HCT116 (cell line): ENCODE results near the gene PTPN4. TPM values are rescaled to one million over a fixed set of nuclear protein-coding genes. Genes with fewer than 3 reads are reported as not detected.

ENCODE experiments used
- ATAC-seq: fragments of 200-7000 bp; cut with Tn5 transposase; 2 replicates; pipeline ENCODE4 v1.9.1; 2020; ENCODE audit warnings: mild to moderate bottlenecking, moderate library complexity
- BruUV-seq: library from RNA; stranded (reverse); fragments of 400-500 nt; replicated peaks from 2 replicates; lab custom pipeline; 2021; lab: Mats Ljungman, UMichigan
- CTCF ChIA-PET: fragments of 300-600 bp; sonication (Branson Sonifier 250); formaldehyde crosslinking; loops from one replicate; lab custom pipeline; 2021; ENCODE audit warnings: antibody characterized with exemption; lab: Charles Lee
- POLR2A ChIA-PET: fragments of 300-600, 350-600 bp; sonication (Branson Sonifier 250); formaldehyde crosslinking; loops from one replicate; lab custom pipeline; 2021; ENCODE audit warnings: antibody characterized with exemption; lab: Charles Lee
- RAD21 ChIA-PET, 2 experiments: fragments of 300-600 bp; sonication (Branson Sonifier 250); formaldehyde crosslinking; loops; one replicate each; lab custom pipeline; 2023; ENCODE audit warnings: low total read pairs in 2 of 2; ENCODE audit not compliant: uncharacterized antibody in 2 of 2, unreplicated experiment in 2 of 2, low non-redundant PET in 1 of 2; lab: Charles Lee
- DNase-seq: peaks from one replicate; pipeline ENCODE4 v3.0.0-alpha.2; 2010; ENCODE audit warnings: low read depth, low spot score
- H2AFZ ChIP-seq: fragments of 200-600 bp; shearing (Covaris generic), sonication (generic); 2 replicates; pipeline ENCODE4 v1.6.1; 2017; ENCODE audit warnings: low read depth, mixed run types, mixed read lengths, antibody characterized with exemption, low read length; ENCODE audit not compliant: poor library complexity, severe bottlenecking
- H3K27ac ChIP-seq: 2 replicates; pipeline ENCODE4 v1.5.1; 2012; ENCODE audit warnings: low read depth, low read length
- H3K27me3 ChIP-seq: fragments of 200-600 bp; sonication (generic); 2 replicates; pipeline ENCODE4 v1.6.1; 2016; ENCODE audit warnings: mixed run types, low read length, mixed read lengths; ENCODE audit not compliant: insufficient read depth
- H3K36me3 ChIP-seq, 2 experiments: fragments of 200-500 bp in 1 of 2; fragments of 200-600 bp in 1 of 2; sonication (Bioruptor generic) in 1 of 2; sonication (generic) in 1 of 2; 2 replicates each; pipeline versions ENCODE4 v1.5.1 to v1.6.1; 2014 to 2016; ENCODE audit warnings: low read length in 2 of 2, inconsistent platforms in 1 of 2, mixed read lengths in 1 of 2, mixed run types in 1 of 2; ENCODE audit not compliant: insufficient read depth in 2 of 2, control insufficient read depth in 1 of 2
- H3K4me1 ChIP-seq, 2 experiments: fragments of 200-600 bp in 1 of 2; sonication (generic) in 1 of 2; 2 replicates each; pipeline versions ENCODE4 v1.5.1 to v1.6.1; 2012 to 2017; ENCODE audit warnings: low read length in 2 of 2, inconsistent platforms in 1 of 2, mild to moderate bottlenecking in 1 of 2, mixed read lengths in 1 of 2, mixed run types in 1 of 2, moderate library complexity in 1 of 2; ENCODE audit not compliant: insufficient read depth in 2 of 2, control insufficient read depth in 1 of 2
- H3K4me2 ChIP-seq: fragments of 200-600 bp; sonication (generic); 2 replicates; pipeline ENCODE4 v1.6.1; 2017; ENCODE audit warnings: mixed run types, low read length, mixed read lengths
- H3K4me3 ChIP-seq, 2 experiments: fragments of 200-600 bp in 1 of 2; sonication (generic) in 1 of 2; replicated peaks in 1 of 2; 2 replicates each; pipeline ENCODE4 v1.5.1; 2011 to 2016; ENCODE audit warnings: low read length in 2 of 2, control low read depth in 1 of 2, low read depth in 1 of 2, mild to moderate bottlenecking in 1 of 2, mixed read lengths in 1 of 2, mixed run types in 1 of 2
- H3K79me2 ChIP-seq: fragments of 200-600 bp; sonication (generic); 2 replicates; pipeline ENCODE4 v1.6.1; 2017; ENCODE audit warnings: mild to moderate bottlenecking, mixed run types, low read length, moderate library complexity, mixed read lengths; ENCODE audit not compliant: insufficient read depth
- H3K9ac ChIP-seq: fragments of 200-600 bp; sonication (generic); 2 replicates; pipeline ENCODE4 v1.6.1; 2016; ENCODE audit warnings: low read length, mixed read lengths
- H3K9me2 ChIP-seq: fragments of 200-600 bp; sonication (generic), shearing (Covaris generic); 2 replicates; pipeline ENCODE4 v1.6.1; 2017; ENCODE audit warnings: mixed run types, mild to moderate bottlenecking, moderate library complexity; ENCODE audit not compliant: insufficient read depth
- H3K9me3 ChIP-seq, 2 experiments: fragments of 200-500 bp in 1 of 2; fragments of 200-600 bp in 1 of 2; sonication (Bioruptor generic) in 1 of 2; sonication (generic) in 1 of 2; 2 replicates each; pipeline ENCODE4 v1.6.1; 2014 to 2017; ENCODE audit warnings: low read length in 2 of 2, mixed read lengths in 2 of 2, inconsistent platforms in 1 of 2, low read depth in 1 of 2, mild to moderate bottlenecking in 1 of 2, mixed run types in 1 of 2, moderate library complexity in 1 of 2; ENCODE audit not compliant: control insufficient read depth in 1 of 2, insufficient read depth in 1 of 2
- H4K20me1 ChIP-seq: fragments of 200-600 bp; sonication (generic), shearing (Covaris generic); 2 replicates; pipeline ENCODE4 v1.6.1; 2017; ENCODE audit warnings: mixed run types, mild to moderate bottlenecking, moderate library complexity; ENCODE audit not compliant: insufficient read depth
- CTCF ChIP-seq, 3 experiments: fragments of 200-600 bp in 1 of 3; sonication (generic) in 1 of 3; IDR thresholded peaks in 2 of 3; conservative IDR thresholded peaks in 1 of 3; 2 replicates each; pipeline ENCODE4 v1.5.1; 2012 to 2017; ENCODE audit warnings: low read depth in 2 of 3, low read length in 2 of 3, antibody characterized with exemption in 1 of 3, borderline replicate concordance in 1 of 3, control low read depth in 1 of 3, mild to moderate bottlenecking in 1 of 3, mixed read lengths in 1 of 3, mixed run types in 1 of 3, moderate library complexity in 1 of 3; ENCODE audit not compliant: insufficient read depth in 1 of 3
- ELF1 ChIP-seq: IDR thresholded peaks from 2 replicates; pipeline ENCODE4 v1.6.1; 2012; ENCODE audit warnings: low read depth, borderline replicate concordance
- EZH2 ChIP-seq: fragments of 200-600 bp; sonication (generic); IDR thresholded peaks from 2 replicates; pipeline ENCODE4 v1.6.1; 2017; ENCODE audit warnings: antibody characterized with exemption, mixed run types
- EZH2phosphoT487 ChIP-seq: fragments of 200-600 bp; IDR thresholded peaks from 2 replicates; pipeline ENCODE4 v1.6.1; 2018; ENCODE audit warnings: antibody characterized with exemption, borderline replicate concordance
- FOSL1 ChIP-seq: IDR thresholded peaks from 2 replicates; pipeline ENCODE4 v1.6.1; 2012; ENCODE audit warnings: low read depth
- JUND ChIP-seq: IDR thresholded peaks from 2 replicates; pipeline ENCODE4 v1.6.1; 2012
- MAX ChIP-seq: IDR thresholded peaks from 2 replicates; pipeline ENCODE4 v1.6.1; 2012
- POLR2A ChIP-seq: IDR thresholded peaks from 2 replicates; pipeline ENCODE4 v1.7.0; 2011; ENCODE audit warnings: borderline replicate concordance; ENCODE audit not compliant: insufficient read depth, insufficient read length; ENCODE audit errors: extremely low read depth
- REST ChIP-seq: IDR thresholded peaks from 2 replicates; pipeline ENCODE4 v1.6.1; 2012; ENCODE audit warnings: low read depth
- SIN3A ChIP-seq: IDR thresholded peaks from 2 replicates; pipeline ENCODE4 v1.6.1; 2012; ENCODE audit warnings: low read depth
- SP1 ChIP-seq: IDR thresholded peaks from 2 replicates; pipeline ENCODE4 v1.6.1; 2012; ENCODE audit warnings: low read depth
- SRF ChIP-seq: IDR thresholded peaks from 2 replicates; pipeline ENCODE4 v1.6.1; 2012; ENCODE audit warnings: low read depth
- ZBTB33 ChIP-seq: IDR thresholded peaks from 2 replicates; pipeline ENCODE4 v1.6.1; 2011; ENCODE audit warnings: mild to moderate bottlenecking, low read length, moderate library complexity; ENCODE audit not compliant: insufficient replicate concordance; ENCODE audit errors: extremely low read depth
- ZFX ChIP-seq: fragments of 450-650 bp; IDR thresholded peaks from 2 replicates; pipeline ENCODE4 v1.6.1; 2017
- ZNF274 ChIP-seq: fragments of 200-500 bp; sonication (Bioruptor generic); IDR thresholded peaks from 2 replicates; pipeline ENCODE4 v1.6.1; 2014; ENCODE audit warnings: mild to moderate bottlenecking, low read depth, low read length, inconsistent platforms
- intact Hi-C: fragments of 100-400 bp; cut with micrococcal nuclease; formaldehyde crosslinking; loops from 2 replicates; pipeline ENCODE4 v1.10.0; 2022
- total RNA-seq: library from RNA; stranded (reverse); gene quantifications from one replicate; pipeline ENCODE4 v1.2.1, GENCODE V29; 2021; ENCODE audit not compliant: unreplicated experiment
- TF ChIP-seq, protein P1 (sequence below): IDR thresholded peaks from 2 replicates; pipeline ENCODE4 v1.6.1; 2012

Gene PTPN4
- total RNA-seq, 1 experiment from 2014 or later = 38.4 TPM

- TF ChIP-seq ZBTB33 (no peak), POLR2A (no peak), SIN3A (no peak), SRF (no peak), ELF1 (no peak), EZH2phosphoT487 (no peak), JUND (no peak), CTCF (IDR thresholded peaks at IDR 0.05 in 2 of 3, conservative IDR thresholded peaks at IDR 0.05 in 1 of 3; ENCODE audit: borderline replicate concordance in 1 of 3, insufficient read depth in 1 of 3, low read depth in 2 of 3, low read length in 2 of 3) (no peak), ZNF274 (no peak)
- TF ChIP-seq, protein P1, sequence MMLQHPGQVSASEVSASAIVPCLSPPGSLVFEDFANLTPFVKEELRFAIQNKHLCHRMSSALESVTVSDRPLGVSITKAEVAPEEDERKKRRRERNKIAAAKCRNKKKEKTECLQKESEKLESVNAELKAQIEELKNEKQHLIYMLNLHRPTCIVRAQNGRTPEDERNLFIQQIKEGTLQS = no peak
Observed at GRCh38 chr2:119735565-119735964, 24.2 kb upstream of the PTPN4 start (continued).

DNA sequence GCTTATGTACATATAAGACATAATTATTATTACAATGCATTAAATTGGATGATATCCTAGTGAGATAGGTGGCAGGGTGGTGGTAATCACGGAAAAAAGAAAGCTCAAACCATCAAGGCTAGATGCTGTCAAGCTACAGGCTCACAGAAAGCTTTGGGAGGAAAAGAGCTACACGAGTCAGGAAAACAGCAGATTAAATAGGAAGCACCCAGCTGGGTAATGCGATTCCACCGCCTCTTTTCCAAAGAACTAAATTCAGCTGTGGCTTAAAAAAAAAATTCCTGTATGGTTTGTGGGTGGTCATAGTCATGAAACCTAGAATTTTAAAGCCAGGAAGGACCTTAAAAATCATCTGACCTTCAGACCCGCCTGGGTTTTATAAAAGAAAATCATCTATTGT lies 23.7 kb upstream of the PTPN4 start:
- ChIA-PET POLR2A (no interaction called here), CTCF (no interaction called here)

More for the DNA sequence above, 23.7 kb upstream of the PTPN4 start:
- no peak overlapping the region for H2AFZ ChIP-seq
- RAD21 ChIA-PET = no interaction called here
- TF ChIP-seq ZFX (no peak), FOSL1 (no peak), SP1 (no peak), CTCF (IDR thresholded peaks at IDR 0.05 in 2 of 3, conservative IDR thresholded peaks at IDR 0.05 in 1 of 3; ENCODE audit: borderline replicate concordance in 1 of 3, insufficient read depth in 1 of 3, low read depth in 2 of 3, low read length in 2 of 3) (no peak), MAX (no peak), ELF1 (no peak), EZH2 (no peak), REST (no peak)
- TF ChIP-seq, all 23 proteins: peak for 0
- H3K9ac ChIP-seq = no peak overlapping the region
- no TSS peak for BruUV-seq
- no peak overlapping the region for H3K4me3 ChIP-seq
- H4K20me1 ChIP-seq = no peaks in the 10 kb centered on the region
- ATAC-seq (no peak), DNase-seq (no peak)
- no peaks in the 10 kb centered on the region for H3K36me3 ChIP-seq
- intact Hi-C loops = no loop called here
- no peaks in the 10 kb centered on the region for H3K79me2 ChIP-seq
- H3K4me2 ChIP-seq = no peak overlapping the region
- H3K9me3 ChIP-seq = no peaks in the 10 kb centered on the region
- no peaks in the 10 kb centered on the region; the same call in 1 of the 2 replicates for H3K27me3 ChIP-seq
- H3K27ac ChIP-seq = no peak overlapping the region
- no peaks in the 10 kb centered on the region for H3K9me2 ChIP-seq
- no peaks in the 10 kb centered on the region for H3K4me1 ChIP-seq
